Stimulated activated CD8-positive, alpha-beta memory T cell treated with anti-CD3 and anti-CD28 coated beads, Interleukin-12 subunit alpha, Interleukin-12 subunit beta, amount 100 ng/mL, for 24 hours (primary cell): Measurements from ENCODE around the gene YPEL1.
"Not testable (repeated sequence)": the region's sequence is repeated elsewhere in the genome, so short reads cannot be mapped to it uniquely, and the experiment has no call there.

Source experiments
- DNase-seq: peaks from one replicate; pipeline ENCODE4 v3.0.0-alpha.2; 2020; ENCODE audit errors: extremely low read depth

The YPEL1 gene

DNA sequence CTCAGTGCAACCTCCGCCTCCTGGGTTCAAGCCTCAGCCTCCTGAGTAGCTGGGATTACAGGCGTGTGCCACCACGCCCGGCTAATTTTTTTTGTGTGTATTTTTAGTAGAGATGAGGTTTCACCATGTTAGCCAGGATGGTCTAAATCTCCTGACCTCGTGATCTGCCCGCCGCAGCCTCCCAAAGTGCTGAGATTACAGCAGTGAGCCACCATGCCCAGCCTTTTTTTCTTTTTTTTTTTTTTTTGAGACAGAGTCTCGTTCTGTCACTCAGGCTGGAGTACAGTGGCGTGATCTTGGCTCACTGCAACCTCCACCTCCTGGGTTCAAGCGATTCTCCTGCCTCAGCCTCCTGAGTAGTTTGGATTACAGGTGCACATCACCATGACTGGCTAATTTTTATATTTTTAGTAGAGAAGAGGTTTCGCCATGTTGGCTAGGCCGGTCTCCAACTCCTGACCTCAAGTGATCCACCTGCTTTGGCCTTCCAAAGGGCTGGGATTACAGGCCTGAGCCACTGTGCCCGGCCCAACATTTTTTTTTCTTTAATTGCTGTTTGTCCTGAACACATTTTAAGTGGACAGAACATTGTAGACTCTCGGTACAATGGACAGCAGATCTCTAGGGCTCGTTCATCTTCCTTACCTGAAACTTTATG, 14.3 kb downstream of the YPEL1 start:
- not testable (repeated sequence) for DNase-seq

- not testable (repeated sequence) for DNase-seq
These were observed 15.3 kb downstream of the YPEL1 start for GRCh38 chr22:21720191-21720859.

DNA sequence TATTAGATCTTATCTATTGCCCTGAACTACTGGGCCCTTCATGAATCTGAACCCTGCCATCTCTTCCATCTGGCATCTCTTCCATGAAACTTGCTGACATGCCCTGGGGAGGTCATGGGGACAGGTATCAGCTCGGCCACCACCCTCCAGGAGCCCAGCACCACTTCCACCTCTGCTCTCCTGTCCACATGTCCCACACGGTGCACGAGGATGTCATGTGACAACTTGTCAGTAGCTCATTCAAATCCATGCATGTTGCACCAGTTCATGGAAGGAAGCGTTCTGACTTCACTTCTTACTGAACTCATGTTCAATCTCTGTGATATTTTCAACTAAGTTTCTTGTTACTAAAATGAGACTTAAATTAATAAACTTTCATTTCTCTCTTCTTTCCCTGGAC, 16.6 kb downstream of the YPEL1 start:
- no peak for DNase-seq

- no peak for DNase-seq
These were observed 17.1 kb downstream of the YPEL1 start for GRCh38 chr22:21718499-21718898.

DNA sequence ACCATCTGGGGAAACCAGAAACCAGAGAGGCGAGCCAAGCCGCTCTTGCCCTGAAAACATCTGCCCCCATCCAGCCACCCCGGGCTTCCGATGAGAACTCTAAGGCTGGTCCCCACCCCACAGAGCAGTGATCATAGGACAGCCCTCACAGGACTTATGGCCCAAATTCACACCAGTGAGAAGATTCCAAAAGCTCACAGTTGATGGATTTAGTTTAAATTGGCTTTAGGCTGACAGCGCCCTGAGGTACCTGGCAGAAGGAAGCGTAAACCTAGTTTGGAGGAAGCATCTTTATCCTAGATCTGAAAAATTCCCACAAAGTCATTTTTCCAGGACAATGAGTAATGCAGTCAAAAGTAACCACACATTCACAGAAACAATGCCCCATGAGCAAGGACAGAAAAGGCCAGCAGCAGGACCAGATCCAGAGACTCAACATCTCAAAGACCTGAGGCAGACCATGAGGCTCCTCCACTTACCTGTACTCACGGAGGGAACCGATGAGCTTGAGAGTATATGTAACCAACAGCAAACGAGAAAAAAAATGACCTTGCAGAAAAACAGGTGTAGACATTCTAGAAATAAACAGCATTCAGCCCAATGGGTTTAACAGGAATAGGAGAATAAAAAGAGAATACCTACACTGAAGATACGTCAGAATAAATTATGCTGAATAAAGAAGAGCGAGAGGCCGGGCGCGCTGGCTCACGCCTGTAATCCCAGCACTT, 19.0 kb downstream of the YPEL1 start:
- DNase-seq: not testable (repeated sequence)

DNA sequence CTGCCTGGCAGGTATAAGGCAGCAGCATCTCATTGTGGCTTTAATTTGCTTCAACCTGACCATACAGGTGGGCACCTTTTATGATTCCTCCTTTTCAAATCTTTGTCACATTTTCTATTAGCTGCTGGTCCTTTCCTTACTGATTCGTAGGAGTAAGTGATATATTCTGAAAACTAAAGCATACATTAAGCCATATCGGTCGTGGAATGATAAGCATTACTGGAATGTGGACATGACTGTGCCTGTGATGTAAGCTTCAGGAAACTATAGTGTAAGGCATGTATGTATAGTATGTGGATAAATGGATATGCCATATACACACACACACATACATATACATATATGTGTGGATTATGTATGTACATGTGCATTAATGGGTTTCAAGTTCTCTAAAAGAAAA, 20.8 kb downstream of the YPEL1 start:
- no peak for DNase-seq

DNA sequence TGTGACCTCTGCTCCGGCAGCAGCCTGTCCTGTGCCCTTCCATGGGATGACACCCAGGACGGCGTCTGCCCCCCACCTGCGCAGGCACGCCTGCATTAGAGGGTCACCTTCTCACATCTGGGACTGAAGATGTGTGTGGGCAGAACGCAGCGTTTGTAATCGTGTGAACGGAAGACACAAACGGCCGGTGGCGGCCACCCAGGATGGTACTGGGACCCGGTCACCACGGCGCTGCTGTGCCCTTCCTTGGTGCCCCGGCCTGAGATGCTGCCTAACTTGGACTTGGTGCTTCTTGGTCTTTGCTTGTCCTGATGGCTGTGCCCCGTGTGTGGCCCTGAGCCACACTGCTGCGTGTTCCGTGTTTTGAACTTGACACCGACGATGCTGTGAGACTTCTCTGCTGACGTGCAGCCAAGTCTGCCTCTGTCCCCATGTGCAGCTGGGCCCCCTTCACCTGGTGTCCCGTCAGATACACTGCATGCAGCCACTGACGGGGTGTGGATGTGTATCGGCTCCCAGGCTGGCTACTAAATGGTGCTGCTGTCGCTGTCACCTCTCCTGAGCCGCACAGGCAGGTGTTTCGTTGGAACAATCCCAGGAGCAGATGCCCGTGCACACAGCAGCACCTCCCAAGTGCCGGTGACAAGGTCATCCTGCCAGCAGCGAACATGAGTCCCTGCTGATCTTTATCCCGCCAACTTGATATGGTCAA, 21.4 kb downstream of the YPEL1 start:
- DNase-seq: no peak

DNA sequence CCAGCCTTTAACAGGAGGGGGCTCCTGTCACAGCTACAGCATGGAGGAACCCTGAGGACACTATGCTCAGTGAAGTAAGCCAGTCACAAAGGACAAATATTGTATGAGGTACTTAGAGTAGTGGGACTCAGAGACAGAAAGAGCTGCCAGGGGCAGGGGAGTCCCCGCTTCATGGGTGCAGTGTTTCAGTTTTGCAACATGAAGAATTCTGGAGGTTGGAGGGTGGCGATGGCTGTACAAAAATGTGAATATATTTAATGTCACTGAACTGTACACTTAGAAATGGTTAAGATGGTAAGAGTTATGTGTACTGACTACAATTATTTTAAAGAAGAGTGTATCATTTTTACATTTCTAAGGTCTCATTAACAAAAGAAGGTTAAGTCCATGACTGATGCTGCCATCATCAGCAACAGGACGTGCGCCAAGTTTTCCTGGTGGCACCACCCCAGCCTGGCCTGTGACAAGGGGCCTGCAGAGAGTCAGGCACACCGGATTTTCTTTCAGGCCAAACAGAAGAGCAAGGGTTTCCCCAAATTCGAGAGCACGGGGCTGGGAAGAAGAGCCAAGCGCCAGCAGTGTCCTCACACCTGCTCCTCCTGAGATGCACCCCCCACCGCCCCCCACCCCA, 22.1 kb downstream of the YPEL1 start:
- no peak for DNase-seq

DNA sequence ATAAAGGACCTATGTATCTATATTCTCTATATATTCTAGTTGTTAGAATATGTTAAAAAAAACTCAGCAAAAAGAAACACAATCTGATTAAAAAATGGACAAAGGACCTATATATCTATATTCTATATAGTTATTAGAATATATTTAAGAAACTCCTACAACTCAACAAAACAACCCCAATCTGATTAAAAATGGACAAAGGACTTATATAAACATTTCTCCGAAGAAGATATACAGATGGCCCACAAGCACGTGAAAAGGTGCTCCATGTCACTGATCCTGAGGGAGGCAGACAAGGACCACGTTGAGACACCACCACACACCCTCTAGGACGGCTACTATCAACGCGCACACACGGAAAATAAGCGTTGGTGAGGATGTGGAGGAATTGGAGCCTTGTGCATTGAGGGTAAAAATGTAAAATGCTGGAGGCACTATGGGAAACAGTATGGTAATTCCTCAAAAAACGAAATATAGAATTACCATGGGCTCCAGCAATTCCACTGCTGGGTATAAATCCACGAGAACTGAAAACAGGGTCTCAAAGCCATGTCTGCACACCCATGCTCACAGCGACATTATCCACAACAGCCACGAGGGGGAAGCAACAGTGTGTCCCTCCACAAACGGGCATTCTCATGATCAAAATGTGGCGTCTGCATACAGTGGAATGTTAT, 22.7 kb downstream of the YPEL1 start:
- no peak for DNase-seq

GRCh38 chr22:21711851-21712250, 23.7 kb downstream of the YPEL1 start:
- no peak for DNase-seq

- no peak for DNase-seq
These were observed 25.4 kb downstream of the YPEL1 start for GRCh38 chr22:21710156-21710555.

DNA sequence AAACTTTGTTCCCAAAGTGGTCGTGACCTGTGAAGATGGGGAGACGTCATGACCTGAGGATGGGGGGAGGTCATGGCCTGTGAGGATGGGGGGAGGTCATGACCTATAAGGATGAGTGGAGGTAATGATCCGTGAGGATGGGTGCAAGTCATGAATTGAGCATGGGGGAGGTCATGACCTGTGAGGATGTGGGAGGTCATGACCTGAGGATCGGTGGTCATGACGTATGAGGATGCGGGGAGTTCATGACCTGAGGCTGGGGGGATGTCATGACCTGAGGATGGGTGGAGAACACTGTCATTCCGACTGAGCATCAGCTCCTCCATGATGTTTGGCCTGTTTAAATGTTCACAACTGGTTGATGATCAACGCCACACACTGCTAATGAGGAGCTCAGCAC, 25.9 kb downstream of the YPEL1 start:
- no peak for DNase-seq

GRCh38 chr22:21708960-21709359, 26.6 kb downstream of the YPEL1 start:
- no peak for DNase-seq

DNA sequence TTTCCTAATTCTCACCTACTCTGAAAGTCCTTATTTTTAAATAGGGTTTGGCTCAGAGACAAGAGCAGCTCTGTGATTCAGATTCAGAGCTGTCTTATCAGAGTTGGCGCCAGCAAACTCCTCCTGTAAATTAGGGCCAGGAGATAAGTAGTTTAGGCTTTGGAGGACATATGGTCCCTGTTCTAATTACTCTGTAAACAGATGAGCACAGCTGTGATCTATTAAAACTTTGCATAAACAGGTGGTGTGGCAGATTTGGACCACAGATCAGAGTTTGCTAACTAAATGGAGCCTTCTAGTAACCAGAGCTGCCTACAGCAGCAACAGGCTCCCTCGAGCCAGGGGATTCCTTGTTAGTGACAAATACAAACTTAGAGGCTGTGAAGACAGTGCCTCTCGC, 27.9 kb downstream of the YPEL1 start:
- no peak for DNase-seq

GRCh38 chr22:21703684-21704316, 31.8 kb downstream of the YPEL1 start:
- DNase-seq: no peak

DNA sequence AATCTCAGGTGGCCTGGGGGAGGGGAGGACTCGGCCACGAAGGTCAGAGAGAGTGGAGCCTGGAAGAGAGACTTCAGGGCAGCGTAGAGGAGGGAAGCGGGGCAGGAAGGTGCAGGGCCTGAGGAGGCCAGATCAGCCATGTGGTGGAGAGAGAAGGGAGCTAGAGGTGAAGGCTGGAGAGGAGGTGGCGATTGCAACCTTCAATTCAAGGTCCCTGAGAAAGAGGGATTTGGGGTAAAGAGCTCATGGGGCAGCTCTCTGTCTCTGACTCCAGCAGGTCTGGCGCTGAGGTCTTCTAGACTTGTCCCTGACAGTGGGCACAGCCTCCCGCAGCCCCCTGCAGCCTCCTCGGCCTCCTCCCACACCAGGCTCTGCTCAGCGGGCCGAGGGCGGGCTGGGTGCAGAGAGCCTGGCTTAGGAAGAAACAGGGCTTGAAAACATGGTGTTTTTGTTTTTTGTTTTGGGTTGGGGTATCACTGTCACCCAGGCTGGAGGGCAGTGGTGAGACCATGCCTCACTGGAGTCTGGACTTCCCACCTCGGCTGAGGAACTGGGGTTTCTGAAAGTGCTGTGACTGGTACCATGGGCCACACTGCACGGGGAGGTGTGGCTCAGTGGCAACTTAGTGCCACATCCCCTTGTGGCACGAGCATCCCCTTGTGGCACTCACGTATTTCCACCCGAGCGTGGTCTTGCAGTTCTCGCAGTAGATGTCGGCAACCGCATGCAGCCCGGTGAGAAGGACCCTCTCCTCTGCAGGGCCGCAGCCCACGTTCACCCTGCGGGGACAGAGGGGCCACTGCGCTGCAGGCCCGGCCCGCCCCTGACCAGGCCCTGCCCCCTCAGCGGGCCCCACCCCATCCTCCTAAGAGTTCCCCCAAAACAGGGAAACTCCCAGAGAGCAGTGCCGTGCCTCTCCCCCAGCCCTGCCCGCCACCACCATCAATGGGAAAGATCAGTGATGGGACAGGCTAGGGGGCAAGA, 32.6 kb downstream of the YPEL1 start:
- DNase-seq: no peak

DNA sequence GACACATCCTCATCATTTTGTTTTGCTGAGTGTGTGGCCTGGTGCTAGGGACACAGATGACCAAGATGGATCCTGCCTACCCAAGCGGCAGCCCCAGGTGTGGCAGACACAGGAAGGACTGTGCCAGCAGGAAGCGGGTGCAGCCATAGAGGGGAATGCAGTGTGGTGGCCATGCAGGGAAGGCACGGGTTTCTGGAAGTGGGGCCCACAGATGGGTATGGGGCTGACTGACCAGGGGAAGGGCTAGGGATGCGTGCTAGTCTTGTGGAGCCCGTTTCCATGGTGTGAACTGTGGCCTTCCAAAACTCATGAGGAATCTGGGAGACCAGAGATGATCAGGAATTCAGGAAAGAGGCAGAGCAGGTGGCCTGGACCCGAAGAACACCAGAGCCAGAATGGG, 33.5 kb downstream of the YPEL1 start:
- DNase-seq: no peak

DNA sequence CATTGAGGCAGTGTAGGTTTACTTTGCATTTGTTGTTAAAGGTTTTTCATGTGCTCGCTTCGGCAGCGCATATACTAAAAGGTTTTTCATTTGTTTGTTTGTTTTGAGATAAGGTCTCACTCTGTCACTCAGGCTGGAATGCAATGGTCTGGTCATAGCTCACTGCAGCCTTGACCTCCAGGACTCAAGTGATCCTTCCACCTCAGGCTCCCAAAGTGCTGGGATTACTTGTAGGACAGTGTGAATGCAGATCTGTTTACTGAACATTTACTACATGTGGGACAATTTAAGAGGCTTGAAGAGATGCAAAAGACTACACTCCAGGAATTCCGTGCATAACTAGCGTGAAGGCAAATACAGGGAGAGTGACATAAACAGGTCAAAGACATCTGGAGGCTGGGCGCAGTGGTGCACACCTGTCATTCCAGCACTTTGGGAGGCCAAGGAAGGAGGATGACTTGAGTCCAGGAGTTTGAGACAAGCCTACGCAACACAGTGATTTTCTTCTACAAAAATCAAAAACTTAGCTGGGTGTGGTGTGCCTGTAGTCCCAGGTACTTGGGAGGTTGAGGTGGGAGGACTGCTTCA, 34.1 kb downstream of the YPEL1 start:
- no peak for DNase-seq

DNA sequence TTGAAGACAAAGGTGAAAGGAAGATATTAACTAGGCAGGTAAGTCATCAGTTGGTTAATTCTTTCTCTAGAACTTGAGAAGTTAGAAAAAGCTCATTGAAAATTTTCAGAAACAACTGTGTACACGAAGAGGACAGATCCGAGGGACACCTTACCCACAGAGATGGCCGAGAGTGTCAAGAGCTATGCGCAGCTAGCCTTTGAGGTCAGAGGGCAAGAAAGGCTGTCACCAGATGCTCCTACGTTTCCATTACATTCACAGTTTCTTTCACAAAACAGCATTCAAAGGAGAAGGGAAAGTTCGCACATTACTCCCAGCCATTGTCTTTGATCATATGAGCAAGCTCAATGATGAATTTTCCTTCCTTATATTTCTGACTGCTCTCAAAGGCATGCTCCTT, 34.8 kb downstream of the YPEL1 start:
- DNase-seq: no peak
